H9 (cell line): ENCODE measurements around the gene ETFDH. TPM values are rescaled to one million over a fixed set of nuclear protein-coding genes. Genes with fewer than 3 reads are reported as not detected.

ENCODE experiments used
- DNase-seq: peaks from one replicate; pipeline ENCODE4 v3.0.0-alpha.2; 2017
- H2AFZ ChIP-seq: one replicate; pipeline ENCODE4 v1.6.1; 2013; ENCODE audit warnings: mild to moderate bottlenecking, low read length, control low read depth, moderate library complexity
- H2AK5ac ChIP-seq: 2 replicates; pipeline ENCODE4 v1.6.1; 2013; ENCODE audit warnings: low read length, control low read depth, mixed read lengths; ENCODE audit not compliant: insufficient read length
- H2BK120ac ChIP-seq: one replicate; pipeline ENCODE4 v1.6.1; 2013; ENCODE audit warnings: low read depth, mild to moderate bottlenecking, low read length, control low read depth, inconsistent platforms; ENCODE audit not compliant: poor library complexity, severe bottlenecking
- H2BK12ac ChIP-seq: 2 replicates; pipeline ENCODE4 v1.6.1; 2013; ENCODE audit warnings: low read length, control low read depth, mixed read lengths, low read depth; ENCODE audit not compliant: insufficient read length
- H2BK15ac ChIP-seq: 2 replicates; pipeline ENCODE4 v1.6.1; 2013; ENCODE audit warnings: low read depth, low read length, control low read depth
- H2BK20ac ChIP-seq: one replicate; pipeline ENCODE4 v1.6.1; 2013; ENCODE audit warnings: low read depth, mild to moderate bottlenecking, low read length, control low read depth, inconsistent platforms; ENCODE audit not compliant: poor library complexity, severe bottlenecking
- H2BK5ac ChIP-seq: 2 replicates; pipeline ENCODE4 v1.6.1; 2013; ENCODE audit warnings: low read length, control low read depth, mixed read lengths; ENCODE audit not compliant: insufficient read length
- H3K14ac ChIP-seq: 2 replicates; pipeline ENCODE4 v1.6.1; 2013; ENCODE audit warnings: low read length, control low read depth; ENCODE audit not compliant: insufficient read depth
- H3K18ac ChIP-seq: 2 replicates; pipeline ENCODE4 v1.6.1; 2013; ENCODE audit warnings: low read depth, mild to moderate bottlenecking, mixed read lengths, low read length, control low read depth; ENCODE audit not compliant: insufficient read length
- H3K23ac ChIP-seq: 2 replicates; pipeline ENCODE4 v1.6.1; 2013; ENCODE audit warnings: low read length, control low read depth, mixed read lengths, low read depth; ENCODE audit not compliant: insufficient read length
- H3K23me2 ChIP-seq: 2 replicates; pipeline ENCODE4 v1.6.1; 2013; ENCODE audit warnings: low read depth, mild to moderate bottlenecking, mixed read lengths, low read length, control low read depth; ENCODE audit not compliant: insufficient read length, poor library complexity, severe bottlenecking
- H3K27ac ChIP-seq: 2 replicates; pipeline ENCODE4 v1.5.1; 2013; ENCODE audit warnings: low read length, control low read depth, mixed read lengths, low read depth; ENCODE audit not compliant: insufficient read length
- H3K27me3 ChIP-seq: 2 replicates; pipeline ENCODE4 v1.6.1; 2013; ENCODE audit warnings: low read length, control low read depth, inconsistent platforms; ENCODE audit not compliant: insufficient read depth
- H3K4ac ChIP-seq: 2 replicates; pipeline ENCODE4 v1.6.1; 2013; ENCODE audit warnings: low read depth, mild to moderate bottlenecking, control low read depth, inconsistent platforms, low read length, moderate library complexity
- H3K4me1 ChIP-seq: 2 replicates; pipeline ENCODE4 v1.6.1; 2013; ENCODE audit warnings: low read length, control low read depth, inconsistent platforms; ENCODE audit not compliant: insufficient read depth
- H3K4me2 ChIP-seq: 2 replicates; pipeline ENCODE4 v1.6.1; 2013; ENCODE audit warnings: low read length, control low read depth, mixed read lengths; ENCODE audit not compliant: insufficient read length, insufficient read depth
- H3K56ac ChIP-seq: 2 replicates; pipeline ENCODE4 v1.6.1; 2013; ENCODE audit warnings: low read depth, mild to moderate bottlenecking, mixed read lengths, low read length, control low read depth; ENCODE audit not compliant: insufficient read length
- H3K79me1 ChIP-seq: 2 replicates; pipeline ENCODE4 v1.6.1; 2013; ENCODE audit warnings: low read depth, mild to moderate bottlenecking, moderate library complexity, low read length, control low read depth, inconsistent platforms; ENCODE audit not compliant: insufficient read depth, poor library complexity, severe bottlenecking
- H3K79me2 ChIP-seq: 2 replicates; pipeline ENCODE4 v1.6.1; 2013; ENCODE audit warnings: low read length, control low read depth, inconsistent platforms; ENCODE audit not compliant: insufficient read depth
- H3K9ac ChIP-seq: 2 replicates; pipeline ENCODE4 v1.6.1; 2013; ENCODE audit warnings: low read length, control low read depth, mixed read lengths; ENCODE audit not compliant: insufficient read length; ENCODE audit errors: extremely low read depth
- H3K9me3 ChIP-seq: one replicate; pipeline ENCODE4 v1.6.1; 2013; ENCODE audit warnings: low read depth, low read length, inconsistent platforms; ENCODE audit not compliant: control insufficient read depth
- H3T11ph ChIP-seq: one replicate; pipeline ENCODE4 v1.6.1; 2013; ENCODE audit warnings: mild to moderate bottlenecking, low read length, control low read depth, inconsistent platforms
- H4K20me1 ChIP-seq: one replicate; pipeline ENCODE4 v1.6.1; 2013; ENCODE audit not compliant: control insufficient read depth, insufficient read length, insufficient read depth
- H4K5ac ChIP-seq: 2 replicates; pipeline ENCODE4 v1.6.1; 2013; ENCODE audit warnings: low read depth, mild to moderate bottlenecking, mixed read lengths, low read length, control low read depth; ENCODE audit not compliant: insufficient read length
- H4K8ac ChIP-seq: replicated peaks from 2 replicates; pipeline ENCODE4 v1.6.1; 2013; ENCODE audit warnings: low read length, control low read depth, mixed read lengths, low read depth; ENCODE audit not compliant: insufficient read length
- H4K91ac ChIP-seq: 2 replicates; pipeline ENCODE4 v1.6.1; 2013; ENCODE audit warnings: low read depth, mild to moderate bottlenecking, moderate library complexity, mixed read lengths, low read length, control low read depth; ENCODE audit not compliant: insufficient read length
- H3K27ac Mint-ChIP-seq, 3 experiments: 2 replicates in 2 of 3; 3 replicates in 1 of 3; pipeline ENCODE4 v1.8.0; 2020 to 2021; ENCODE audit warnings: mixed read lengths in 3 of 3, mild to moderate bottlenecking in 1 of 3, moderate library complexity in 1 of 3
- H3K27me3 Mint-ChIP-seq: 2 replicates; pipeline ENCODE4 v1.8.0; 2021; ENCODE audit warnings: low read depth, mild to moderate bottlenecking, moderate library complexity, mixed read lengths
- H3K36me3 Mint-ChIP-seq, 3 experiments: 2 replicates in 2 of 3; 3 replicates in 1 of 3; pipeline ENCODE4 v1.8.0; 2020 to 2021; ENCODE audit warnings: low read depth in 3 of 3, mixed read lengths in 3 of 3; ENCODE audit not compliant: insufficient read depth in 1 of 3
- H3K4me1 Mint-ChIP-seq, 2 experiments: 2 replicates each; pipeline ENCODE4 v1.8.0; 2020; ENCODE audit warnings: mixed read lengths in 2 of 2
- H3K4me3 Mint-ChIP-seq, 2 experiments: 2 replicates in 1 of 2; 3 replicates in 1 of 2; pipeline ENCODE4 v1.8.0; 2020 to 2021; ENCODE audit warnings: mild to moderate bottlenecking in 2 of 2, mixed read lengths in 2 of 2, moderate library complexity in 1 of 2
- H3K9me3 Mint-ChIP-seq, 2 experiments: 2 replicates in 1 of 2; 3 replicates in 1 of 2; pipeline ENCODE4 v1.8.0; 2020; ENCODE audit warnings: mild to moderate bottlenecking in 2 of 2, mixed read lengths in 2 of 2, moderate library complexity in 1 of 2
- WGBS: extraction: QIAGEN DNeasy Blood & Tissue Kit; methylation state at CpG from one replicate; pipeline ENCODE4 v1.1.7; 2013; ENCODE audit warnings: missing lambda C conversion rate, low lambda C conversion rate, mixed read lengths; ENCODE audit not compliant: insufficient read length; ENCODE audit errors: extremely low coverage; 5-methylcytosine and 5-hydroxymethylcytosine counted together
- total RNA-seq: library from RNA; stranded (reverse); gene quantifications from 2 replicates; pipeline ENCODE4 v1.2.1, GENCODE V29; 2021
- TF ChIP-seq, protein P1 (sequence below): fragments of 200-600 bp; sonication (generic); conservative IDR thresholded peaks from 3 replicates; pipeline ENCODE4 v1.8.0; 2021; ENCODE audit warnings: antibody characterized with exemption, mild to moderate bottlenecking

Gene ETFDH
- total RNA-seq, 1 experiment from 2014 or later, result 12.8 TPM

DNA sequence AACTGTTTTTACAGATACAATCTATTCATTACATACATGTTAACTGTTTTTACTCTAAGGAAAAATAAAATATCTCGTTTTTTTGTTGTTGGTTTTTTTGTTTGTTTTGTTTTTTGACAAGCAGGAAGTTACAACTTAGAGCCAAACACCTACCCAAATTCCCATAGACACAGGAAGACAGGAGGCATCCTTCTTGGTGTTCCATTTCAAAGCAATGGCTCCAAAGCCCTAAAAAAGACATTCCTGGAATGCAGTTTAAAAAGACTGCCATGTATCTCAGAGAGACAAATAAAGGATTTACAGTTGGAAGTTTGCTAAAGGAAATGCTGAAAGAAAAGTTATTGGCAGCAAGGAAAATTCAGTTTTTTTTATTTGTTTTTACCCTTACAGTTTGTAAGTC lies 16.7 kb downstream of the ETFDH start:
- no peak overlapping the region for H3K14ac ChIP-seq
- no peak overlapping the region for H2BK15ac ChIP-seq
- no peak overlapping the region for H4K5ac ChIP-seq
- no peak overlapping the region for H3T11ph ChIP-seq
- no peak overlapping the region for H2AFZ ChIP-seq
- no peak overlapping the region for H2BK12ac ChIP-seq
- no CpG with 5 or more reads among the region's 1 CpG for WGBS
- H3K4me2 ChIP-seq, result no peak overlapping the region
- Mint-ChIP-seq H3K4me1 (peaks cover 12 to 18% of the 10 kb centered on the region in 2 experiments), H3K27ac (no peak overlapping the region), H3K36me3 (peaks cover 0 to 4% (median 0%) of the 10 kb centered on the region in 3 experiments; a peak in 3 of 7 replicates), H3K9me3 (no peaks in the 10 kb centered on the region), H3K27me3 (no peaks in the 10 kb centered on the region), H3K4me3 (no peak overlapping the region)
- no peaks in the 10 kb centered on the region for H3K23me2 ChIP-seq
- TF ChIP-seq, protein P1, sequence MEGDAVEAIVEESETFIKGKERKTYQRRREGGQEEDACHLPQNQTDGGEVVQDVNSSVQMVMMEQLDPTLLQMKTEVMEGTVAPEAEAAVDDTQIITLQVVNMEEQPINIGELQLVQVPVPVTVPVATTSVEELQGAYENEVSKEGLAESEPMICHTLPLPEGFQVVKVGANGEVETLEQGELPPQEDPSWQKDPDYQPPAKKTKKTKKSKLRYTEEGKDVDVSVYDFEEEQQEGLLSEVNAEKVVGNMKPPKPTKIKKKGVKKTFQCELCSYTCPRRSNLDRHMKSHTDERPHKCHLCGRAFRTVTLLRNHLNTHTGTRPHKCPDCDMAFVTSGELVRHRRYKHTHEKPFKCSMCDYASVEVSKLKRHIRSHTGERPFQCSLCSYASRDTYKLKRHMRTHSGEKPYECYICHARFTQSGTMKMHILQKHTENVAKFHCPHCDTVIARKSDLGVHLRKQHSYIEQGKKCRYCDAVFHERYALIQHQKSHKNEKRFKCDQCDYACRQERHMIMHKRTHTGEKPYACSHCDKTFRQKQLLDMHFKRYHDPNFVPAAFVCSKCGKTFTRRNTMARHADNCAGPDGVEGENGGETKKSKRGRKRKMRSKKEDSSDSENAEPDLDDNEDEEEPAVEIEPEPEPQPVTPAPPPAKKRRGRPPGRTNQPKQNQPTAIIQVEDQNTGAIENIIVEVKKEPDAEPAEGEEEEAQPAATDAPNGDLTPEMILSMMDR, result no peak
- no peak for DNase-seq
- no peaks in the 10 kb centered on the region for H3K9me3 ChIP-seq
- H3K4ac ChIP-seq, result no peak overlapping the region
- H3K4me1 ChIP-seq, result no peaks in the 10 kb centered on the region
- no peak overlapping the region for H3K56ac ChIP-seq
- H3K27me3 ChIP-seq, result no peaks in the 10 kb centered on the region
- no peak overlapping the region for H2AK5ac ChIP-seq
- no peak overlapping the region for H2BK5ac ChIP-seq
- H2BK20ac ChIP-seq, result no peak overlapping the region
- H4K20me1 ChIP-seq, result no peaks in the 10 kb centered on the region
- no peaks in the 10 kb centered on the region for H3K79me1 ChIP-seq
- H2BK120ac ChIP-seq, result no peak overlapping the region
- H3K18ac ChIP-seq, result no peak overlapping the region
- no peak overlapping the region for H3K27ac ChIP-seq
- H3K79me2 ChIP-seq, result no peaks in the 10 kb centered on the region
- H3K9ac ChIP-seq, result no peak overlapping the region
- no peak overlapping the region for H3K23ac ChIP-seq
- H4K8ac ChIP-seq, result no peak overlapping the region
- no peak overlapping the region for H4K91ac ChIP-seq
